Epidermal melanocyte (primary cell): ENCODE data around the gene GRM8.

ENCODE experiments used
- DNase-seq: peaks from one replicate; pipeline ENCODE4 v3.0.0; 2011; ENCODE audit warnings: low spot score; ENCODE audit not compliant: insufficient read length

The GRM8 gene

GRCh38 chr7:126820925-126821324, 431.8 kb downstream of the GRM8 start:
- no peak for DNase-seq

- no peak for DNase-seq
Measured at GRCh38 chr7:126819197-126819484, 433.6 kb downstream of the GRM8 start.

GRCh38 chr7:126818393-126819196, 434.1 kb downstream of the GRM8 start:
- no peak for DNase-seq

GRCh38 chr7:126809188-126809587, 443.6 kb downstream of the GRM8 start:
- no peak for DNase-seq

GRCh38 chr7:126806614-126807013, 446.1 kb downstream of the GRM8 start:
- no peak for DNase-seq

- no peak for DNase-seq
Measured at GRCh38 chr7:126805351-126805750, 447.4 kb downstream of the GRM8 start.

GRCh38 chr7:126804604-126805003, 448.1 kb downstream of the GRM8 start:
- no peak for DNase-seq

- no peak for DNase-seq
Measured at GRCh38 chr7:126803990-126804389, 448.8 kb downstream of the GRM8 start.

GRCh38 chr7:126803060-126803665, 449.6 kb downstream of the GRM8 start:
- DNase-seq = peak; percentile 33

GRCh38 chr7:126801733-126802132, 451.0 kb downstream of the GRM8 start:
- DNase-seq = no peak

- no peak for DNase-seq
Measured at GRCh38 chr7:126799541-126799940, 453.2 kb downstream of the GRM8 start.

GRCh38 chr7:126792521-126792920, 460.2 kb downstream of the GRM8 start:
- DNase-seq = no peak

- DNase-seq = no peak
Measured at GRCh38 chr7:126791306-126791705, 461.4 kb downstream of the GRM8 start.

GRCh38 chr7:126790763-126791162, 462.0 kb downstream of the GRM8 start:
- no peak for DNase-seq

GRCh38 chr7:126783613-126784012, 469.1 kb downstream of the GRM8 start:
- no peak for DNase-seq

GRCh38 chr7:126780993-126781392, 471.7 kb downstream of the GRM8 start:
- no peak for DNase-seq

- no peak for DNase-seq
Measured at GRCh38 chr7:126778101-126778500, 474.6 kb downstream of the GRM8 start.

- DNase-seq = no peak
Measured at GRCh38 chr7:126776498-126776897, 476.2 kb downstream of the GRM8 start.

GRCh38 chr7:126774077-126774476, 478.7 kb downstream of the GRM8 start:
- DNase-seq = no peak

- no peak for DNase-seq
Measured at GRCh38 chr7:126768836-126769235, 483.9 kb downstream of the GRM8 start.

- DNase-seq = no peak
Measured at GRCh38 chr7:126760914-126761577, 491.7 kb downstream of the GRM8 start.

GRCh38 chr7:126755381-126755780, 497.4 kb downstream of the GRM8 start:
- no peak for DNase-seq
